ENCODE data around the gene STX12.
"Not testable (repeated sequence)": the region's sequence is repeated elsewhere in the genome, so short reads cannot be mapped to it uniquely, and the experiment has no call there.

DNA sequence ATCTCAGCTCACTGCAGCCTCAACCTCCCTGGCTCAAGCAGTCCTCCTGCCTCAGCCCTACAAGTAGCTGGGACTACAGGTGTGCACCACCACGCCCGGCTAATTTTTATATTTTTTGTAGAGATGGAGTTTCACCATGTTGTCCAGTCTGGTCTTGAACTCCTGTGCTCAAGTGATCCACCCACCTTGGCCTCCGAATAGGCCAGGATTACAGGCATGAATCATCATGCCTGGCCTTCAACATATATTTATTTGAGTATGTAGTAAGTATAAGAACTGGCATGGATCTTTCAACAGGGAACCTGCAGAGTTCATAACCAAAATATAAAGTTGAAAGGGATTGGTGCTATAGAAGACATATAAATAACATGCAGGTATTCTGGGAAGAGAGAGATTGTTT lies 2.3 kb downstream of the STX12 start:
- TF ChIP-seq POLR2A (IDR thresholded peaks at IDR 0.05; ENCODE audit: low read length); GATA1 (IDR thresholded peaks at IDR 0.05; ENCODE audit: low read depth, low read length): not testable (repeated sequence)
